Ureter (tissue), 1 donor: ENCODE data around the gene PLSCR5. TPM values are rescaled to one million over a fixed set of nuclear protein-coding genes. Genes with fewer than 3 reads are reported as not detected.

Experiments
- DNase-seq: peaks from one replicate; pipeline ENCODE4 v3.0.0-alpha.2; 2020; ENCODE audit warnings: low spot score
- total RNA-seq: library from RNA; stranded (reverse); gene quantifications from one replicate; pipeline ENCODE4 v1.2.4, GENCODE V29; 2023
- donor health status: DM: yes; HTN: yes; CAD: no.

The PLSCR5 gene
- total RNA-seq, 1 donor from 2014 or later = not detected

DNA sequence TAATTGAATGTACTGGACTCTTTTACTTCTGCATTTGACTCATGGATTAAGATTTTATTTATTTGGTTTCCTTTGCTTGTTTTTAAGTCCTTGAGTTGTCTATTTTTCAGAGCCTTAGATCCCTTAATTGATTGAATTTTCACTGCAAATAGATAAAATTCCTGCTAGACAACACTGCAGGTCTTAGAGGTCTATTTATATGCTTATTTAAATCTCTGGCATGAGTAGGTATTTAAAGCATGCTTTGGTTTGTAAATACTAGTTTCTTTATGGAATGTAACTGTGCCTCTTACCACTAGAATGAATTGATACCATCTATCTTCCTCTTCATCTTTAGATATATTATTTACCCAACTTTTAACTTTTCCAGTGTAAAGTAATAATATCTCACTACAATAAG is 20.0 kb downstream of the PLSCR5 start:
- no peak for DNase-seq

DNA sequence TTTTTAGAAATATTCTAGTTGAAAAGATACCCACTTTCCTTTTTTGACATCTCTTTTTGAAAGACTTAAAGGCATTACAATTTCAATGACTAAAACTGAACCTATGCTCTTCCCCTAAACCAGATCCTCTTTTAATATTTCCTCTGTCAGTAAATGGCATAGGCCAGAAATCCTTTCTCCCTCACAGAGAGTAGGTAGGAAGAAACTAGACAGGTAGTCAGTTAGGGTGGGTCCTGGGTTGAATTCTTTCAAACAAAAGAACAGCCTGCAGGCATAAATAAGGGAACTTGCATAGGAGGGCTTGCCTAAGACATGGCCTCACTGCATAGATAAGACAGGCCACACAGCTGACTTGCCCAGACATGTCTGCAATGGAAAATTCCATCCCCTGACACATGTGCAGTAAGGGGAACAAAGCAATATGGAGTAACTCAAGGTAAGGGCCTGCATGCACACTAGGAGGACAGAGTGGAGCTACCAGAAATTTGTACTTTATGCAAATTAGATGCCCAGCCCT is 23.1 kb downstream of the PLSCR5 start:
- no peak for DNase-seq

DNA sequence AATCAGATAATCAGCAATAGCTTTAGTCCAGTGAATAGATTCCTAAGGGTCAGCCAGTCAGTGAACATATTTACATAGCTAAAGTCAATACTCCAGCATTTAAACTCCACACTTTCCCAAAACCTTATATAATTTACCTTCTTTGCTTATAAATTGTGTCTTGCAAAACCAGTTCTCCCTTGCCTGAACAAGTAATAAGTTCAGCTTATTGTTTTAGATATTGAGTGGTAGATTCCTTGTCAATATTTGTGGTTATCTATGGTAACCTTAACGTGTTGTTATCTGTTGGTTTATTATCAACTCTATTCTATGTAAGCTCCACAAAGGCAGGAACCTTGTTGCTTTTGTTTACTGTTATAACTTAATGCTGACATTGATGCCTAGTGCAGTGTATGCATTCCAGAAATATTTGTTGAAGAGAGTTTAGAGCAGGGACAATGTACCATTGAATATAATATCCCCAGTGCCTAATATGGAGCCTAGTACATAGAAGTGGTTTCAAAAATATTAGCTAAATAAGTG is 24.0 kb downstream of the PLSCR5 start:
- DNase-seq = no peak

DNA sequence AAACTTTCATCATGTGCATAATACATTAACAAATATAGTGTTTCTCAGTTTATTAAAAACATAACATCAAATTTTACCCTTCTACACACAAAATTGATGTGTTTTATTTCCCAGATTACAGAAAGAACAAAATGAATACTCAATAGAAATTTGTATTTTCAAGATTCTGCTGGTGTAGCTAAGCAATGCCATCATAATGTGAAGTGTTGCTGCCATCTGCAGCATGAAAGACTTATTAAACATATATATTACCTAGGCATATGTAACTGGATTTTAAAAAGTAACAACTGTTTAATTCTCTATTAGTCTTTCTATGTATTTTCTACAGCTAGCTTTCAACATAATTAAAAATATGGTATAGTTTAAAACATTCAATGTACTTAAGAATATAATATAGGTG is 27.5 kb downstream of the PLSCR5 start:
- no peak for DNase-seq

DNA sequence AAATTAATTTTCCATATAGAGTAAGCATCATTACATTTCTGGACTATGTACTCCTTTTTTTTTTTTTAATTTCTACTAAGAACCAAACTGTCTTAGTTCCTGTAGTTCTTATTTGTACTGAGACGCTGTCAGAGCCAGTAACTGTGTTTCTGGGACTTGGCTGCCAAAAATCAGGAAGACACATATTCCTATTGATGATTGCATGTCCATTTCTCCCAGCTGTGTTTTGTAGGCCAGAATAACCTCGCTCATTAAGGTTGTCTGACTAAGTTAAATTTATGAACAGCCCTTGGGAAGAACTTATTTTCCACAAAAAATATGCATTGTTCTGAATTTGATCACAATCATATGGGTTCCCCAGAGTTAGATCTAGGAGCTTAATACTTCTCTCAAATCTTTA is 29.5 kb downstream of the PLSCR5 start:
- DNase-seq = no peak

DNA sequence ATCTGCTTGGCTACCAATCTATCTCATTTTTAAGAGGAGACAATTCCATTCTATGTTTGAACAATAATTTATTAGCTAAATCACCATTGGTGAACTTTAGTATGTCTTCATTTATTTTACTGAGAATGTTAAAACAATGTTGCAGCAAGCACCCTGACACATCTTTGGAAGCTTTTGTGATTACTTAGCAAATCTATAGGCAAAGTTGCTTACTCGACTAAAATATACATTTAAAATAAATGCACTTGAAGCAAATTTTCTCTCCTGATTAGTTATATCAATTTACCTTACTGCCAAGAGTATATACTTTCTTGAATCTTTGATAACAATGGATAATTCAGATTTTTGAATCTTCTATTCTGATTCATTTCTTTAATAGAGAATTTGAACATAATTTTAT is 31.0 kb downstream of the PLSCR5 start:
- no peak for DNase-seq

DNA sequence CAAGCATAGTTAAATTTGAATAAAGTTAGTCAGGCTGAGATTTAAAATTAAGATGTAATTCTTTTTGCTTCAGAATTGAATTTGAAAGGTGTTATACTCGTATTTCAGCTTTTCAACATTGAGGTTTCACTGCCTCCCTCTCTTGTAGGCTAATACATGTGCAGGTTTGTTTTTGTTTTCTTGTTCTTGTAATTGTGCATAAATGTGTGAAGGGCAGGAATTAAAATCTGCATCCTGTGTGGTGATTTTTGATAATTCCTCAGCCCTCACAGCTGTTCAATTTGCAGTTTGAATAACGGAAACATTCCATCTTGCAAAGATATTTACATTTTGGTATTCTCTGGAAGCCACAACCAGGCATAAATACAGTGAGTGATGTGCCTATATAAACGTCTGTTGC is 35.8 kb downstream of the PLSCR5 start:
- no peak for DNase-seq

DNA sequence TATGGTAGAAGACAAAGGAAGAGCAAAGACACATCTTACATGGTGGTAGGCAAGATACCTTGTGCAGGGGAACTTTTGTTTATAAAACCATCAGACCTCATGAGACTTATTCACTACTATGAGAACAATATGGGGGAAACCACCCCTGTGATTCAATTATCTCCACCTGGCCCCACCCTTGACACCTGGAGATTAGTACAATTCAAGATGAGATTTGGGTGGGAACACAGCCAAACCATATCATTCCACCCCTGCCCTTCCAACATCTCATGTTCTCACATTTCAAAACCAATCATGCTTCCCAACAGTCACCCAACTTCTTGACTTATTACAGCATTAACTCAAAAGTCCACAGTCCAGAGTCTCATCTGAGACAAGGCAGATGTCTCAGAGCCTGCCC is 39.0 kb downstream of the PLSCR5 start:
- DNase-seq = no peak

DNA sequence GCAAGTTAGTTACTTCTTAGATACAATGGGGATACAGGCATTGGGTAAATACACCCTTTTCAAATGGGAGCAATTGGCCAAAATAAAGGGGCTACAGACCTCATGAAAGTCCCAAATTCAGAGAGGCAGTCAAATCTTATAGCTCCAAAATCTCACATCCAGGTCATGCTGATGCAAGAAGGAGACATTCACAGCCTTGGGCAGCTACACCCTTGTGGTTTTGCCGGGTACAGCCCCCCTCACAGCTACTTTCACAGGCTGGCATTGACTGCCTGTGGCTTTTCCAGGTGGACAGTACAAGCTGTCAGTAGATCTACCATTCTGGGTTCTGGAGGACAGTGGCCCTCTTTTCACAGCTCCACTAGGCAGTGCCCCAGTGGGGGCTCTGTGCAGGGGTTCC is 43.3 kb downstream of the PLSCR5 start:
- no peak for DNase-seq

DNA sequence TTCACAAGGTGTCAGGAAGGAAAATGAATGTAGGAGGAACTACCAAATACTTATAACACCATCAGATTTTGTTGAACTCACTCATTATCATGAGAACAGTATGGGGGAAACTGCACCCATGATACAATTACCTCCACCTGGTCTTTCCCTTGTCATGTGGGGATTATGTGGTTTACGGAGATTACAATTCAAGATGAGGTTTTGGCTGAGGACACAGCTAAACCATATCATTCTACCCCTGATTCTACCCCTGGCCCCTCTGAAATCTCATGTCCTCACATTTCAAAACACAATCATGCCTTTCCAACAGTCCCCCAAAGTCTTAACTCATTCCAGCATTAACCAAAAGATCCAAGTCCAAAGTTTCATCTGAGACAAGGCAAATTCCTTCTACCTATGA is 43.7 kb downstream of the PLSCR5 start:
- DNase-seq = no peak

DNA sequence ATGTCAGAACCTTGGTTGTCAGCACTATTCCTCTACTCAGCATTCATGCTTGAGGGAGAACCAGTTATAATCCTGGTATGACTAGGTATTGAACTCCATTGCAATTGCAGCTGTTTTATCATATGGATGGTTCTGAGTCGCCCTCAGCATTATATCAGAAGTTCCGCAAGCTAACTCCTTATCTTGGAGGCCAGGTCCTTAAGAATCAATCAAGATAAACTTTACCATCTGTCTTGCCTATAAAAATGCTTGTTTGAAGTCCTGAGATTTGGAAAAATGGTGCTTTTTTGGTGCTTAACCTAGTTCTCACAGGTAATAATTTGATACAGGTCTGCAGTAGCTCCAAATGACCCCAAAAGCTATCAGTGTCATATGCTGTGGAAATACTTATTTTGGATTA is 44.5 kb downstream of the PLSCR5 start:
- no peak for DNase-seq

DNA sequence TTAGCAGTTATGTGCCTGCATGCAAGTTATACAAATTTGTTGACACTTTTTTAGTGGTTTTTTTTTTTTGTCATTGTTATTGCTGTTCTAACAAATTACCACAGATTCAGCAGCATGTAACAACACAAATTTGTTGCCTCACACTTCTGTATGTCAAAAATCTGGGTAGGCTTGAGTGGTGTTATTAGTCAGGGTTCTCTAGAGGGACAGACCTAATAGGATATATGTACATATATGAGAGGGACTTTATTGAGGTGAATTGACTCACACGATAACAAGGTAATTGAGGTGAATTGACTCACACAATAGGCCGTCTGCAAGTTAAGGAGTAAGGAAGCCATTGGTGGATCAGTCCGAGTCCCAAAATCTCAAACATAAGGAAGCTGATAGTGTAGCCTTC is 45.8 kb downstream of the PLSCR5 start:
- DNase-seq = no peak

DNA sequence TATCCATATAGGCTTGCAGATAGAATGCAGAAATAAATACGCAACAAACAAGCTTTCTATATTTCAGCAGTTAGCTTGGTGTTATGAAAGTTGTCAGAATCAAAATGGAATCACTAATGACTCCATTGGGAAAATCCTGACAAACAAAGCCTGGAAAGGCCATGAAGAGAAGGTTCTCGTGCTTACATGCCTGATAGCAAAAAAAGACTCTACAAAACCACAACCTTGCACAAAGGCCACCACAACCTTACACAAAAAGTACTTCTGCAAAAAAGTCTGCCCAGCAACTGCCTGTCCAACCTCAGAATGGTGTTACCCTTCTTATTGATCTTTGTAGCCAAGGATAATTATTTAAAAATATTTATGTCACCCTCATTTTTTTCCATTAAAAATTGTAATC is 46.4 kb downstream of the PLSCR5 start:
- no peak for DNase-seq

DNA sequence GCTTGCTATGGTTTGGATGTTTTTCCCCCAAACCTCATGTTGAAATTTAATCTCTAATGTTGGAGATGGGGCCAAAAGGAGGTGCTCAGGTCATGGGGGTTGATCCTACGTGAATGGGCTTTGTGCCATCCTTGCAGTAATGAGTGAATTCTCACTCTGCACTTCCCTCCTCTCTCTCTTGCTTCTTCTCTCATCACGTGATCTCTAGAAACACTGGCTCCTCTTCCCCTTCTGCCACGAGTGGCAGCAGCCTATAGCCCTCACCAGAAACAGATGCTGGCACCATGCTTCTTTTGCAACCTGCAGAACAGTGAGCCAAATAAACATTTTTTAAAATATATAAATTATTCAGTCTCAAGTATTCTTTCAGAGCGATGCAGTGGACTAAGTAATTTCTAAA is 47.4 kb downstream of the PLSCR5 start:
- DNase-seq = no peak

DNA sequence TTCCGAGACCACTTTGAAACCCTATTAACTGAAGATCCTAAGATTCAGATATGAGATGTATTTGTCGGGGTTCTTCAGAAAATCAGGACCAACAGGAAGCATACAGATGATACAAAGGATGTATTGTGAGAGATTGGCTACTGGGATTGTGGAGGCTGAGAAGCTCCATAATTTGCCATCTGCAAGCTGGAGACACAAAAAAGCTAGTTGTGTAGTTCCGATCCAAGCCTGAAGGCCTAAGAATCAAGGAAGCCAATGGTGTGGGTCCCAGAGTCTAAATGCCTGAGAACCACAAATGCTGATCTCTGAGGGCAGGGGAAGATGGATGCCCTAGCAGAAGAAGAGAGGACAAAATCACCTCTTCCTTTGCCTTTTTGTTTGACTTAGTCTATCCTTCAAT is 49.8 kb downstream of the PLSCR5 start:
- DNase-seq = no peak

DNA sequence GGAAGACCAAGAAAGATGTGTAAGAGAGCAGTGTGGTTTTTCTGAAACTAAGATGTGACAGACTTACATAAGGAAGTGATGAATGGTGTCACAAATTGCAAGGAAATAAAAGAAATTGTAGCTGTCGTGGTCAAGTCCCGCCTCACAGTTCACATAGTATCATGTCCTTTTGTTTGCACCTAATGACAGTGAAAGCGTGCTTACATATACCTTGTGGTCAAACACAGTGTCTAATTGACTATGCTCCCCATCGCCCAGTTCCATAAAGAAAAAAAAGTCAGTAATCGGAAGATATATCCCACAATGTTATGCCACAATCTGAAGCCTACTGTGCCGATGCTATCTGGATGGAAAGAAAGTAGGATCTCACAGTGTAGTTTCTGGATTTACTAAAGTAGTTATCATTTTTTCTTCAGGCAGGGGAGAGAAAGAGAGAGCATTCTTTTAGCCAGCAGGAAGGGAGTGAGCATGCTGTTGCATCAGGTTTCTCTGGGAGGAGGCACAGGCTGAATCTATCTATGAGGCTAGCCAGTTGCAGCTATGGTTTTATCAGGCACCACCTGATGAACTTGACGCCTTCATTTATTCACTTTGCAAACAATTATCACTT is 50.9 kb downstream of the PLSCR5 start:
- DNase-seq = no peak

DNA sequence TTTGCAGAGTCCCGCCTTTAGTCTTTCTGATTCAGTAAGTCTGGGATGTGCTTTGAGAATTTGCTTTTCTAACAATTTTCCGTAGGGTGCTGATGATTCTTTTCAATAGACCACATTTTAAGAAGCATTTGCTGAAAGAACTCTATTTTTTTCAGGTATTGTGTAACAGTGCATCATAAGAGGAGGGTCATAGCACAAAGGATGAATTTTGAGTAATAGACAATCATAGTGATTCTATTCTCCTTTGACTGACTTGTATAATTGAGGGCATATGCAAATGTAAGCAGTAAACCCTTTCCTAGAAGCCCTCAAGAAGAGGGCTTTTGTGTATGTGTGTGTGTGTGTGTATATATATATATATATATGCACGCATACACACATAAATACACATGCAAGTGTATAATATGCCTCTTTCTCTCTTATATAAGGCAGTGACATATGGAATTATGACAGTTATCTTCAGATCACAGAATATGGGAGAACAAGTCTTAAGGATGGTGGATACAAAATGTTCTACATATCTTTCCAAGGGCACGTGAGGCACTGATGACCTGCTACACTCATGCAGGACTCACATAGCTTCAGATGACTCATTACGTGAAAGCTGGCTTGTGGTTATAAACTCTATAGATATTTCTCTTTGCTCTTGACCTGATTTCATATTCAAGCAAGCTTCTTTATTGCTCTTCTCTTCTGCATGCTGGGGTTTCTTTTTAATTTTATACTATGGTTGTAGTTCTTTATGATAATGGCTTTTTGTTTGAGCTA is 54.2 kb downstream of the PLSCR5 start:
- no peak for DNase-seq

DNA sequence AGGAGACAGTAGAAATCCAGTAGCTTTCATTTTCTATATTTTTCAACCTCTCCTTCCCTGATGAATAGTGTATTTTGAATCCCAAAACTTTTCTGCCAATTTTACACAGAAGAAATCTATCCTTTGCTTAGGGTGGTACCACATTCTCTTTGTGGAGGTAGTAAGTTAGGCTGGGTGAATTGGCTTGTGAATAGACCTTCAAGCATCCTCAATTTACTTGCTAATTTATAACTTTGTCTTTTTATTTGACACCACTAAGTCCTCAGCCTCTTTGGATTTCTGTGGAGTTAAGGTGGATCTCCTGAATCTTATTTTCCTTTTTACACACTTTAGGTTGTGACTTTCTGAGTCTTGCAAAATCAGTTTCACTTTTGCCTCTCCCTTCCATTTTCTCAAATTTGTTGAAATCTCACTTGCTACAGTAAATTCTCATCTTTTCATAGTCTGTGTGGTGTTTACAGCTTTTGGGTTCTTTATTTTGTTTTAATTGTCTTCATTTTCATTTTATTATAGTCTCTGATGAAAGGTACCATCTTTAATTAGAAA is 55.0 kb downstream of the PLSCR5 start:
- DNase-seq = no peak

DNA sequence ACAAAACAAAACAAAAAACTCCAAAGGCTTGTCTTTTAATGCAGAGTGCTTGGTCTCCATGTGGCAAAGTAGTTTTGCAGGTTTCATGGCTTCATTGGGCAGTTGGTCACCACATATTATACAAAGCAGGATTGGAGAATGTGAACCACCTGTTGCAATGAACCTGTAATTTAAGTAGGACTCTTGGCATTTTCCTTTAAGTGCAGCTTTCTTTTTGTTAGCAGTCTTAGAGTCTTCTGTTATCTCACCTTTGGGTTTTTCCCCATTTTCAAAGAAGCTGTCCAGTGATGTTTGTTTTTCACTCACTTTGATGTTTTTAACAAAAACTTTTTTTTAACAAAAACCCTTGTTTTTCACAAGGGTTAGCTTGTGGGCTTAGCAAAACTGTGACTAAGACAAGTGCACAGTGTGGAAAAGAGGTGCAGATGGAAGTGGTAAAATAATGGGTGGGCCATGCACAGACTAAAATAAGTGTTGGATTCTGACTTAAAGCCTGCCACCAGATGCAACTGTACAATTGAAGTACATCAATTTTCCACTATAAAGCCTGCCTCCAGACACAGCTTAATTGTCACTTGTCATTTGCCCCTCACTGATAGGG is 57.8 kb downstream of the PLSCR5 start:
- no peak for DNase-seq

DNA sequence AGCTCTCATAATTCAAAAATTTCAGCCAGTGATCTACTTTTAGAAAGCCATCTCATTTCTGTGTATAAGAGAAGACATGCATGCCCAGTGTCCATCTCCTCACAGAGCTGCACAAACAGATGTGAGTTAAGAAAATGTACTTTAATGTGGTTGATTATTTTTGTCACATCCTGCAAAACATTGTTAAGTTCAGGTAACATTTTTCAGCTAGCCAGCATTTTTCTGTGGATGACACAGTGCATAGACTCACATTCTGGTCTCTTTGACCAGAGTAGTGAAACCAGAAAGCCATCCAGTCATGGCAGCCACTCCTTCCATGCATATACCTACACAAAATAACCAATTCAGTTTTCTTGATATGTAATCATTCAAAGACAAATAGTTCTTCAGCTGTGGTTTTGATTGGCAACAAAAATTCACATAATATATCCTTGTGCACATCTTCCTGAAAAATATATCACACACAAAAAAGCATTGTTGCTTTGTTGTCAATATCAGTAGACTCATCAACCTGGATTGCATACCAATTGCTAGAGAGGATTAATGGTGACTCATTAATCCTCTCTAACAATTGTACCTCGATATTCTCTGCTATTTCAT is 58.7 kb downstream of the PLSCR5 start:
- no peak for DNase-seq

DNA sequence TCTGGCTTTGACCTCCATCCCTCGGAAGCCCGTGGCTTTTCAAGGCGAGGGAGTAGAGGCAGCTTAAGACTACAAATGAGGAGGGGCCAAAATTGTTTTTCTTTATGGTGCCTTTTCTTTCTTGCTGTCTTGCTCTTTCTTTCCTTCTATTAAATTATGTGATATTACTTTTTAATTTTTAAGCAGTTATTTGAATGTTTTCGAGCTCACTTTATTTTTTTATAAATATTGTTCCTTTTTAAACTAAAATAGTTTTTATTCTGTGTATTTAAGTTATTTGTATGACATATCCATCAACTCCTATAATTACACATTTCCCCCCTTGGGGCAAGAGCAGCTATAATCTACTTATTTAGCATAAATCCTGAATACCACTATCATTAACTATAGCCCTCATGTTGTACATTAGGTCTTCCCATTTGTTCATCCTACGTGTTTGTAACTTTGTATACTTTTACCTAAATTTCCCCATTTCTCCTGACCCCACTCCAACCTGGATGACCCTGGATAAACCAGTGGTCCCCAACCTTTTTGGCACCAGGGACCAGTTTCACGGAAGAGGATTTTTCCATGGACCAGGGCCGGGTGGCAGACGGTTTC is 60.1 kb downstream of the PLSCR5 start:
- no peak for DNase-seq
